Measurements from ENCODE around the gene AFG3L2. TPM values are rescaled to one million over a fixed set of nuclear protein-coding genes. Genes with fewer than 3 reads are reported as not detected.

AFG3L2 gene
- total and polyA plus RNA-seq, 2 of the 13 experiments (the other 11 are each of a cell fraction or from before 2014, with no cell fraction given) = 28.6 to 86.9 TPM

- TF ChIP-seq HNF4G (IDR thresholded peaks at IDR 0.05; ENCODE audit: borderline replicate concordance, low read depth, low read length) = no peak
- no peak for TF ChIP-seq HNF4G (CRISPR knock-in tag; IDR thresholded peaks at IDR 0.05; ENCODE audit: borderline replicate concordance, low read depth)
- peak; percentile 21; the same call in 1 of the 2 replicates for TF ChIP-seq ZSCAN5A (CRISPR knock-in tag; IDR thresholded peaks at IDR 0.05; ENCODE audit: borderline replicate concordance)
- TF ChIP-seq NFE2L1 (CRISPR knock-in tag; IDR thresholded peaks at IDR 0.05; ENCODE audit: borderline replicate concordance) = peak; percentile 81; the same call in 1 of the 2 replicates
- peak; percentile 36; the same call in 1 of the 2 replicates for TF ChIP-seq E2F2 (CRISPR knock-in tag; IDR thresholded peaks at IDR 0.05; ENCODE audit: borderline replicate concordance)
- no peak; the same call in 1 of the 2 replicates for TF ChIP-seq KDM3A (CRISPR knock-in tag; IDR thresholded peaks at IDR 0.05; ENCODE audit: low read depth)
- TF ChIP-seq ZNF329 (CRISPR knock-in tag; IDR thresholded peaks at IDR 0.05; ENCODE audit: low read depth) = no peak
- TF ChIP-seq ZNF318 (CRISPR knock-in tag; IDR thresholded peaks at IDR 0.05) = no peak
- no peak for TF ChIP-seq DDIT3 (CRISPR knock-in tag; IDR thresholded peaks at IDR 0.05)
- no peak for TF ChIP-seq PREB (CRISPR knock-in tag; IDR thresholded peaks at IDR 0.05)
- no peak for TF ChIP-seq ZNF780A (CRISPR knock-in tag; IDR thresholded peaks at IDR 0.05)
- TF ChIP-seq ZBTB7B (CRISPR knock-in tag; IDR thresholded peaks at IDR 0.05) = peak; percentile 90
These were observed 650 bp upstream of the AFG3L2 start (continued) for GRCh38 chr18:12377556-12378197.

Measured in HepG2 (cell line).